Spleen (tissue), 7 donors: Measurements from ENCODE around the gene MLLT11.
"Not testable (repeated sequence)": the region's sequence is repeated elsewhere in the genome, so short reads cannot be mapped to it uniquely, and the experiment has no call there.

Experiments used
- CTCF ChIP-seq, 11 experiments: fragments of 200-600 bp in 7 of 11; fragments of 450-650 bp in 4 of 11; sonication (generic) in 4 of 11; IDR thresholded peaks in 8 of 11; conservative IDR thresholded peaks in 3 of 11; 1 replicate in 7 of 11; 2 replicates in 4 of 11; pipeline versions ENCODE4 v1.4.0 to v1.8.0; 2016 to 2021; ENCODE audit warnings: antibody characterized with exemption in 11 of 11, inconsistent platforms in 4 of 11, mild to moderate bottlenecking in 1 of 11
- POLR2AphosphoS5 ChIP-seq, 3 donors: sonication (generic); formaldehyde crosslinking; IDR thresholded peaks; one replicate each; pipeline ENCODE4 v1.5.1; 2017; ENCODE audit warnings: antibody characterized with exemption in 3 of 3
- donor health status: DM: no; HTN: no; CAD: no; lungs with moderate emphysema.
- donor health status: DM: no; HTN: no; CAD: no.
- donor health status: DM: no; HTN: no; CAD: no.

GRCh38 chr1:151097426-151097825 lies 37.2 kb downstream of the MLLT11 start:
- not testable (repeated sequence) for TF ChIP-seq CTCF (IDR thresholded peaks at IDR 0.05 in 8 of 11, conservative IDR thresholded peaks at IDR 0.05 in 3 of 11); POLR2AphosphoS5 (IDR thresholded peaks at IDR 0.05)
